Fibroblast of villous mesenchyme (primary cell): ENCODE results near the gene ARHGEF17. TPM values are rescaled to one million over a fixed set of nuclear protein-coding genes. Genes with fewer than 3 reads are reported as not detected.
A peak's percentile ranks its signal among the peaks of the same experiment; 100 is the strongest.

Experiments used
- DNase-seq: peaks from one replicate; pipeline ENCODE4 v3.0.0-alpha.2; 2010; ENCODE audit warnings: low read depth
- H3K4me3 ChIP-seq: 2 replicates; pipeline ENCODE4 v1.5.1; 2011; ENCODE audit warnings: low read depth, mild to moderate bottlenecking, low read length
- total RNA-seq: library from RNA; depleted of rRNA; stranded (reverse); fragments of >200 nt; gene quantifications from 2 replicates; pipeline ENCODE4 v1.2.3, GENCODE V29; 2012
- TF ChIP-seq, protein P1 (sequence below): IDR thresholded peaks from 2 replicates; pipeline ENCODE4 v1.5.1; 2012; ENCODE audit warnings: low read depth, mild to moderate bottlenecking, low read length; ENCODE audit not compliant: insufficient read depth

The ARHGEF17 gene
- total RNA-seq, 1 donor, result 71.2 TPM

DNA sequence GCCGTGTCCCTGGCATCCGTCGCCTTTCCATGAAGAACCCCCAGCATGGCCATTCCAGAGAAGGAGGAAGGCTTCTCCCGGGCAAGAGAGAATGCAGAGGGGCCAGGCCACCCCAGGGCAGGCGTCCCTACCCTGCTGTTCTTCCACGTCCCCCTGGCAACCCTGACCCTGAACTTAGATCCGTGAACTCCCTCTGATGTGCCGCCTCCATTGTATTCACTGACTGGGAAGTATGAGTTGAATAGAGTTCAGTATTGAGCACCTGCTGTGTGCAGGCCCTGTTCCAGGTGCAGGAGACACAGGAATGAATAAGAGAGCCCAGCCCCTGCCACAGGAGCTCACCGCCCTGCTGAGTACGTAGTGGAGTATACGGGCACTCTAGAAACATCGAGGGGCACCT lies 39.0 kb downstream of the ARHGEF17 start:
- no peak overlapping the region for H3K4me3 ChIP-seq
- no peak for DNase-seq
- TF ChIP-seq, protein P1, sequence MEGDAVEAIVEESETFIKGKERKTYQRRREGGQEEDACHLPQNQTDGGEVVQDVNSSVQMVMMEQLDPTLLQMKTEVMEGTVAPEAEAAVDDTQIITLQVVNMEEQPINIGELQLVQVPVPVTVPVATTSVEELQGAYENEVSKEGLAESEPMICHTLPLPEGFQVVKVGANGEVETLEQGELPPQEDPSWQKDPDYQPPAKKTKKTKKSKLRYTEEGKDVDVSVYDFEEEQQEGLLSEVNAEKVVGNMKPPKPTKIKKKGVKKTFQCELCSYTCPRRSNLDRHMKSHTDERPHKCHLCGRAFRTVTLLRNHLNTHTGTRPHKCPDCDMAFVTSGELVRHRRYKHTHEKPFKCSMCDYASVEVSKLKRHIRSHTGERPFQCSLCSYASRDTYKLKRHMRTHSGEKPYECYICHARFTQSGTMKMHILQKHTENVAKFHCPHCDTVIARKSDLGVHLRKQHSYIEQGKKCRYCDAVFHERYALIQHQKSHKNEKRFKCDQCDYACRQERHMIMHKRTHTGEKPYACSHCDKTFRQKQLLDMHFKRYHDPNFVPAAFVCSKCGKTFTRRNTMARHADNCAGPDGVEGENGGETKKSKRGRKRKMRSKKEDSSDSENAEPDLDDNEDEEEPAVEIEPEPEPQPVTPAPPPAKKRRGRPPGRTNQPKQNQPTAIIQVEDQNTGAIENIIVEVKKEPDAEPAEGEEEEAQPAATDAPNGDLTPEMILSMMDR, result no peak

DNA sequence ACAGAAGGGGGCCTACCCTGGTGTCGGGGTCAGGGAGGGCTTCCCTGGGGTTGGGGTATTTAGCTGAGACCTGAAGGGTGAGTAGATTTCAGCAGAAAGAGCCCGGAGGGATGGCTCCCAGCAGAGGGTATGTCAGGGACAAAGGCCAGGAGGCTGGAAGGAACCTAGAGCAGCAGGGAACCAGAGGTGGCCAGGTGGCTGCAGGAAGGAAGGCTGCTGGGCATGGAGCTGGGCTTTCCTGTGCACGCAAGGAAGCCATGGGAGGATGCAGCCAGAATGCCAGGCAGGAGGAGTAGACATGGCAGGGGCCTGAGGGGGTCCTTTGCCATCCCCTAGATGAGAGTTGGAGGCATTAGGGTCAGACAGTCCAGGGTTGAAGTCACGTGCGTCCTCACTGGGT lies 40.8 kb downstream of the ARHGEF17 start:
- TF ChIP-seq, protein P1, result no peak
- DNase-seq, result no peak
- H3K4me3 ChIP-seq, result no peak overlapping the region

DNA sequence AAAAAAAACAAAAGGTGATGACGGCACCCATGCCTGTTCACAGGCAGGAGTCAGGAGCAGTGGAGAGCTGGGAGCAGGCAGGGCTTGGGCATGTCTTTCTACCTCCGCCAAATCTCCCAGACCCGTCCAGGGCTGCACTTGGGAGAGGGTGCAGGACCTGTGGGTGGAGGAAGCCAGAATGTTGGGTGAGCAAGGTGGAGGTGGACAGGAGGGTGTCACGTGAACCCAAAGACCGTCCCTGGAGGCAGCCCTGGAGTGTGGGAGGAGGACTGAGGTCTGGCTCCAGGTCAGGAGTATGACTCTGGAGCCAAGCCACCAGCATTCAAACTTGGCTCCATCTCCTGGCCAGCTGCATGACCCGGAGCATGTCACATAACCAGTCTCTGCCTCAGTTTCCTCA lies 41.6 kb downstream of the ARHGEF17 start:
- TF ChIP-seq, protein P1, result no peak
- H3K4me3 ChIP-seq, result no peak overlapping the region
- DNase-seq, result no peak

DNA sequence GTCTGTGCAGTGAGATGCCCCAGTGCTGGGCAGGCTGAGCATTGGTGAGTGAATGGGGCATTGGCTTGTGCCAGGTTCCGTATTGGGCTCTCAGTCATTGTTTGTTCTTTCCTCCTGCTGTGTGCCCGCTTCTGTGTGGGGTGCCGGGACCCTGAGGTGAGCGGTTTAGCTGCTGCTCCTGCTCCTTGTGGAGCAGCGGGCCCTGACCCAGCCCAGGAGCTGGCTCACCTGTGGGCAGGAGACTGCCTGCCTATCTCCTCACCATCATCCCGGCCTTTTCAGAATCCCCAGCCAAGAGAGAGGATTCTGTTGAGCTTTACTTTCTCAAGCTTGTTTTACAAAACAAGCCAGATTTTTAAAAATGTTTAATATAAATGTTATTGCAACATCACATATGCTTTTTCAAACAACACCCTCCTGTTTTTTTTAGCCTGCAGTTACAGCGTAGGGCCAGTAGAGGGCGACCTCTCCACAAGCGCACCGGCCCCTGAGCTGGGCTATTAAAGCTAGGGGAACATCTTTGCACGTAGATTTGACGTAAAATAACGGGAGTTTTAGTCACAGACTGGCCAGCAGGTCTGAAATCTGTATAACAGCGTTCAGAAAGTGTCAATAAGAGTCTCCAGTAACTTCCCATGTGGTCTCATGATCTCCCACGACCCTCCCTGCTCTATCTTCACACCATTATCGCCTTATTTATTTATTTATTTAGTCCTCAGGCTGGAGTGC lies 43.0 kb downstream of the ARHGEF17 start:
- H3K4me3 ChIP-seq, result no peak overlapping the region
- TF ChIP-seq, protein P1, result peak; percentile 94

DNA sequence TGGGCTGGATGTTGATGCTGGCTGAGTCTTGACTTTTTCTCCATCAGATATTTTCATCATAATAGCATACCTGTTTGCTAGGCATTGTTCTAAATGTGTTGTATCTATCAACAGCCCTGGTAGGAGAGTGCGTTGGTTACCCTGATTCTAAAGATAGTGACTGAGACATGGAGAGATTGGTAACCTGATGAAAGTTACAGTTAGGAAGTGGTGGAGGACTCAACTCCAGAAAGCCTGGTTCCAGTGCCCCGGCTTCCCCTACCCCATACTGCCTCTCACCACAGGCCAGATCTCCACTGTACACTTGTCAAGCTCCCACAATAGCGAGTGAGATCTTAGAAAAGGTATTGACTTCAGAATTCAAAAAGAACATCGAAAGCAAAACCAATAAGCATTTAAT lies 45.3 kb downstream of the ARHGEF17 start:
- TF ChIP-seq, protein P1, result no peak
- DNase-seq, result no peak
- no peak overlapping the region for H3K4me3 ChIP-seq

More for the DNA sequence above, 43.0 kb downstream of the ARHGEF17 start:
- peak; percentile 90 for DNase-seq

DNA sequence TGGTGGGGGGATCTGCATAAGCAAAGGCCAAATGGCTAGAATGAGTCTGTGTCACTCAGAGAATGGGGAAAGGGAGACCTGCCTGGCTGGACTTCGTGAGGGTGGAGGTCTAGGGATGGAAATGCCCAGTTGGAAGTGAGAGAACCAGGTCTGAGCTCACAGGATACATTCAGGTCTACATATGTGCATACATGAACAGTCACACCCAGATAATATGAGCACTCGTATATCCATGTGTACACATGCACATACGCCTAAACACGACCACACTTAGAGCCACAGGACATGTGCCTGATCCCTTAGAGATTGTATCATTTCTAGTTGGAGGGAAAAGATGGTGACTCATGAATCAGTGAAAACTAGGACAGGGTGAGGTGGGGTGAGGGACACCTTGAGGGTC lies 47.0 kb downstream of the ARHGEF17 start:
- DNase-seq, result no peak
- TF ChIP-seq, protein P1, result no peak
- H3K4me3 ChIP-seq, result no peak overlapping the region
